ENCODE results near the gene AXIN1.

AXIN1 gene

GRCh38 chr16:290015-290680 is 62.4 kb downstream of the AXIN1 start:
- no peak overlapping the region for H3K4me3 ChIP-seq (ENCODE audit: low read length in 2 of 2)
- no peaks in the 10 kb centered on the region for H3K9me3 ChIP-seq (ENCODE audit: control insufficient read depth in 2 of 2, low read length in 2 of 2)
- H3K36me3 ChIP-seq (ENCODE audit: control insufficient read depth in 2 of 2, insufficient read depth in 2 of 2, low read length in 2 of 2) = peaks cover 33 to 36% of the 10 kb centered on the region in 2 donors
- H3K27ac ChIP-seq (ENCODE audit: low read depth in 2 of 2, low read length in 2 of 2) = no peak overlapping the region
- H3K4me1 ChIP-seq (ENCODE audit: control insufficient read depth in 2 of 2, insufficient read depth in 2 of 2, low read length in 2 of 2) = no peaks in the 10 kb centered on the region
- no peaks in the 10 kb centered on the region for H3K27me3 ChIP-seq (ENCODE audit: control insufficient read depth in 2 of 2, insufficient read depth in 2 of 2, low read length in 2 of 2)
- no peak overlapping the region for H3K9ac ChIP-seq (ENCODE audit: low read depth in 1 of 2, low read length in 2 of 2)

- Histone ChIP-seq H3K27me3 (ENCODE audit: control insufficient read depth in 2 of 2, insufficient read depth in 2 of 2, low read length in 2 of 2) (no peaks in the 10 kb centered on the region), H3K27ac (ENCODE audit: low read depth in 2 of 2, low read length in 2 of 2) (no peak overlapping the region), H3K4me3 (ENCODE audit: low read length in 2 of 2) (no peak overlapping the region), H3K9ac (ENCODE audit: low read depth in 1 of 2, low read length in 2 of 2) (no peak overlapping the region), H3K36me3 (ENCODE audit: control insufficient read depth in 2 of 2, insufficient read depth in 2 of 2, low read length in 2 of 2) (peaks cover 33 to 36% of the 10 kb centered on the region in 2 donors), H3K4me1 (ENCODE audit: control insufficient read depth in 2 of 2, insufficient read depth in 2 of 2, low read length in 2 of 2) (no peaks in the 10 kb centered on the region), H3K9me3 (ENCODE audit: control insufficient read depth in 2 of 2, low read length in 2 of 2) (no peaks in the 10 kb centered on the region)
Measured at GRCh38 chr16:289395-289997, 63.0 kb downstream of the AXIN1 start.

- Histone ChIP-seq H3K27ac (ENCODE audit: low read depth in 2 of 2, low read length in 2 of 2) (no peak overlapping the region), H3K4me1 (ENCODE audit: control insufficient read depth in 2 of 2, insufficient read depth in 2 of 2, low read length in 2 of 2) (no peaks in the 10 kb centered on the region), H3K9ac (ENCODE audit: low read depth in 1 of 2, low read length in 2 of 2) (no peak overlapping the region), H3K27me3 (ENCODE audit: control insufficient read depth in 2 of 2, insufficient read depth in 2 of 2, low read length in 2 of 2) (no peaks in the 10 kb centered on the region), H3K9me3 (ENCODE audit: control insufficient read depth in 2 of 2, low read length in 2 of 2) (no peaks in the 10 kb centered on the region), H3K36me3 (ENCODE audit: control insufficient read depth in 2 of 2, insufficient read depth in 2 of 2, low read length in 2 of 2) (peaks cover 31 to 35% of the 10 kb centered on the region in 2 donors), H3K4me3 (ENCODE audit: low read length in 2 of 2) (no peak overlapping the region)
Measured at GRCh38 chr16:287981-288920, 64.3 kb downstream of the AXIN1 start.

GRCh38 chr16:287298-287811 is 65.2 kb downstream of the AXIN1 start:
- no peak overlapping the region for H3K9ac ChIP-seq (ENCODE audit: low read depth in 1 of 2, low read length in 2 of 2)
- H3K9me3 ChIP-seq (ENCODE audit: control insufficient read depth in 2 of 2, low read length in 2 of 2) = no peaks in the 10 kb centered on the region
- H3K27me3 ChIP-seq (ENCODE audit: control insufficient read depth in 2 of 2, insufficient read depth in 2 of 2, low read length in 2 of 2) = no peaks in the 10 kb centered on the region
- H3K4me3 ChIP-seq (ENCODE audit: low read length in 2 of 2) = no peak overlapping the region
- no peak overlapping the region for H3K27ac ChIP-seq (ENCODE audit: low read depth in 2 of 2, low read length in 2 of 2)
- H3K36me3 ChIP-seq (ENCODE audit: control insufficient read depth in 2 of 2, insufficient read depth in 2 of 2, low read length in 2 of 2) = peaks cover 26 to 27% of the 10 kb centered on the region in 2 donors
- H3K4me1 ChIP-seq (ENCODE audit: control insufficient read depth in 2 of 2, insufficient read depth in 2 of 2, low read length in 2 of 2) = no peaks in the 10 kb centered on the region

- Histone ChIP-seq H3K27ac (ENCODE audit: low read depth in 2 of 2, low read length in 2 of 2) (no peak overlapping the region), H3K4me1 (ENCODE audit: control insufficient read depth in 2 of 2, insufficient read depth in 2 of 2, low read length in 2 of 2) (no peaks in the 10 kb centered on the region), H3K4me3 (ENCODE audit: low read length in 2 of 2) (no peak overlapping the region), H3K36me3 (ENCODE audit: control insufficient read depth in 2 of 2, insufficient read depth in 2 of 2, low read length in 2 of 2) (peaks cover 19 to 25% of the 10 kb centered on the region in 2 donors), H3K9ac (ENCODE audit: low read depth in 1 of 2, low read length in 2 of 2) (no peak overlapping the region), H3K27me3 (ENCODE audit: control insufficient read depth in 2 of 2, insufficient read depth in 2 of 2, low read length in 2 of 2) (peaks cover 0 to 3% of the 10 kb centered on the region in 2 donors), H3K9me3 (ENCODE audit: control insufficient read depth in 2 of 2, low read length in 2 of 2) (no peaks in the 10 kb centered on the region)
Measured at GRCh38 chr16:286491-287297, 65.8 kb downstream of the AXIN1 start.

- Histone ChIP-seq H3K9ac (ENCODE audit: low read depth in 1 of 2, low read length in 2 of 2) (no peak overlapping the region), H3K4me1 (ENCODE audit: control insufficient read depth in 2 of 2, insufficient read depth in 2 of 2, low read length in 2 of 2) (peaks cover 0 to 2% of the 10 kb centered on the region in 2 donors), H3K9me3 (ENCODE audit: control insufficient read depth in 2 of 2, low read length in 2 of 2) (no peaks in the 10 kb centered on the region), H3K36me3 (ENCODE audit: control insufficient read depth in 2 of 2, insufficient read depth in 2 of 2, low read length in 2 of 2) (peaks cover 12 to 17% of the 10 kb centered on the region in 2 donors), H3K4me3 (ENCODE audit: low read length in 2 of 2) (no peak overlapping the region), H3K27me3 (ENCODE audit: control insufficient read depth in 2 of 2, insufficient read depth in 2 of 2, low read length in 2 of 2) (peaks cover 0 to 3% of the 10 kb centered on the region in 2 donors), H3K27ac (ENCODE audit: low read depth in 2 of 2, low read length in 2 of 2) (no peak overlapping the region)
Measured at GRCh38 chr16:285146-286055, 67.1 kb downstream of the AXIN1 start.

- Histone ChIP-seq H3K4me3 (ENCODE audit: low read length in 2 of 2) (no peak overlapping the region), H3K27ac (ENCODE audit: low read depth in 2 of 2, low read length in 2 of 2) (no peak overlapping the region), H3K4me1 (ENCODE audit: control insufficient read depth in 2 of 2, insufficient read depth in 2 of 2, low read length in 2 of 2) (peaks cover 0 to 2% of the 10 kb centered on the region in 2 donors)
Measured at GRCh38 chr16:284204-285120, 68.1 kb downstream of the AXIN1 start.

GRCh38 chr16:283033-283805 is 69.3 kb downstream of the AXIN1 start, which contains the start of gene PDIA2:
TSS of gene PDIA2 (plus strand) at chr16:283164. CDS start at chr16:283170, 6 bp downstream.
- peaks cover 0 to 2% of the 10 kb centered on the region in 2 donors for H3K4me1 ChIP-seq (ENCODE audit: control insufficient read depth in 2 of 2, insufficient read depth in 2 of 2, low read length in 2 of 2)
- peaks cover 4% of the 10 kb centered on the region in 2 donors for H3K36me3 ChIP-seq (ENCODE audit: control insufficient read depth in 2 of 2, insufficient read depth in 2 of 2, low read length in 2 of 2)
- no peak within 1 kb of the TSS for H3K9ac ChIP-seq (ENCODE audit: low read depth in 1 of 2, low read length in 2 of 2)
- no peak within 1 kb of the TSS for H3K27ac ChIP-seq (ENCODE audit: low read depth in 2 of 2, low read length in 2 of 2)
- no peak within 1 kb of the TSS for H3K4me3 ChIP-seq (ENCODE audit: low read length in 2 of 2)
- no peaks in the 10 kb centered on the region for H3K9me3 ChIP-seq (ENCODE audit: control insufficient read depth in 2 of 2, low read length in 2 of 2)
- peaks cover 2 to 3% of the 10 kb centered on the region in 2 donors for H3K27me3 ChIP-seq (ENCODE audit: control insufficient read depth in 2 of 2, insufficient read depth in 2 of 2, low read length in 2 of 2)

More at GRCh38 chr16:284204-285120, 68.1 kb downstream of the AXIN1 start:
- Histone ChIP-seq H3K36me3 (ENCODE audit: control insufficient read depth in 2 of 2, insufficient read depth in 2 of 2, low read length in 2 of 2) (peaks cover 9 to 14% of the 10 kb centered on the region in 2 donors), H3K9ac (ENCODE audit: low read depth in 1 of 2, low read length in 2 of 2) (no peak overlapping the region), H3K9me3 (ENCODE audit: control insufficient read depth in 2 of 2, low read length in 2 of 2) (no peaks in the 10 kb centered on the region), H3K27me3 (ENCODE audit: control insufficient read depth in 2 of 2, insufficient read depth in 2 of 2, low read length in 2 of 2) (peaks cover 0 to 3% of the 10 kb centered on the region in 2 donors)
